A673 (cell line): Measurements from ENCODE around the gene CARD9. TPM values are rescaled to one million over a fixed set of nuclear protein-coding genes. Genes with fewer than 3 reads are reported as not detected.

Experiments
- BruUV-seq: library from RNA; stranded (reverse); fragments of 400-500 nt; replicated peaks from 2 replicates; lab custom pipeline; 2021; lab: Mats Ljungman, UMichigan
- CTCF ChIA-PET: fragments of 300-600 bp; sonication (Branson Sonifier 250); formaldehyde crosslinking; loops from one replicate; lab custom pipeline; 2022; ENCODE audit warnings: antibody characterized with exemption; lab: Charles Lee
- POLR2A ChIA-PET: fragments of 300-600 bp; sonication (Branson Sonifier 250); formaldehyde crosslinking; loops from one replicate; lab custom pipeline; 2022; ENCODE audit warnings: antibody characterized with exemption; ENCODE audit not compliant: low non-redundant PET; lab: Charles Lee
- DNase-seq: peaks from one replicate; pipeline ENCODE4 v3.0.0-alpha.2; 2015; ENCODE audit warnings: low spot score
- H3K27ac ChIP-seq: fragments of 200-600 bp; sonication (generic); 2 replicates; pipeline ENCODE4 v1.5.1; 2016; ENCODE audit warnings: mixed run types, low read depth, mild to moderate bottlenecking, mixed read lengths, antibody characterized with exemption, low read length; ENCODE audit not compliant: poor library complexity, severe bottlenecking
- H3K27me3 ChIP-seq: fragments of 200-600 bp; sonication (generic); replicated peaks from 2 replicates; pipeline ENCODE4 v1.6.1; 2017; ENCODE audit warnings: mixed run types, low read depth, mild to moderate bottlenecking, mixed read lengths, antibody characterized with exemption, low read length; ENCODE audit not compliant: insufficient read depth, poor library complexity
- H3K36me3 ChIP-seq: fragments of 200-600 bp; sonication (generic); 2 replicates; pipeline ENCODE4 v1.6.1; 2016; ENCODE audit warnings: mixed run types, mild to moderate bottlenecking, mixed read lengths, antibody characterized with exemption, low read length; ENCODE audit not compliant: insufficient read depth, poor library complexity, severe bottlenecking
- H3K4me1 ChIP-seq: fragments of 200-600 bp; sonication (generic); 2 replicates; pipeline ENCODE4 v1.6.1; 2017; ENCODE audit warnings: mixed run types, mild to moderate bottlenecking, mixed read lengths, antibody characterized with exemption, low read length; ENCODE audit not compliant: insufficient read depth, poor library complexity, severe bottlenecking
- H3K4me3 ChIP-seq: fragments of 200-600 bp; sonication (generic); 2 replicates; pipeline ENCODE4 v1.5.1; 2016; ENCODE audit warnings: low read depth, mixed run types, mild to moderate bottlenecking, mixed read lengths, low read length; ENCODE audit not compliant: poor library complexity, severe bottlenecking
- H3K9me3 ChIP-seq: fragments of 200-600 bp; sonication (generic); 2 replicates; pipeline ENCODE4 v1.6.1; 2016; ENCODE audit warnings: mixed run types, low read depth, mild to moderate bottlenecking, mixed read lengths, antibody characterized with exemption, low read length; ENCODE audit not compliant: poor library complexity, severe bottlenecking
- CTCF ChIP-seq: fragments of 300-800, 200-600 bp; sonication (generic); conservative IDR thresholded peaks from 2 replicates; pipeline ENCODE4 v1.5.1; 2017; ENCODE audit warnings: low read depth, mild to moderate bottlenecking, antibody characterized with exemption, low read length, moderate library complexity, mixed read lengths
- EZH2 ChIP-seq: fragments of 200-600 bp; sonication (generic); IDR thresholded peaks from 2 replicates; pipeline ENCODE4 v1.6.1; 2017; ENCODE audit warnings: borderline replicate concordance, low read depth, mild to moderate bottlenecking, mixed read lengths, antibody characterized with exemption, low read length; ENCODE audit not compliant: poor library complexity, severe bottlenecking
- intact Hi-C: fragments of 100-400 bp; cut with micrococcal nuclease; formaldehyde crosslinking; loops from one replicate; pipeline ENCODE4 v1.10.0; 2022; ENCODE audit not compliant: unreplicated experiment
- total RNA-seq: library from RNA; stranded (reverse); gene quantifications from 2 replicates; pipeline ENCODE4 v1.2.3, GENCODE V29; 2021

CARD9 gene
- total RNA-seq, 1 experiment from 2014 or later: 5.4 TPM

DNA sequence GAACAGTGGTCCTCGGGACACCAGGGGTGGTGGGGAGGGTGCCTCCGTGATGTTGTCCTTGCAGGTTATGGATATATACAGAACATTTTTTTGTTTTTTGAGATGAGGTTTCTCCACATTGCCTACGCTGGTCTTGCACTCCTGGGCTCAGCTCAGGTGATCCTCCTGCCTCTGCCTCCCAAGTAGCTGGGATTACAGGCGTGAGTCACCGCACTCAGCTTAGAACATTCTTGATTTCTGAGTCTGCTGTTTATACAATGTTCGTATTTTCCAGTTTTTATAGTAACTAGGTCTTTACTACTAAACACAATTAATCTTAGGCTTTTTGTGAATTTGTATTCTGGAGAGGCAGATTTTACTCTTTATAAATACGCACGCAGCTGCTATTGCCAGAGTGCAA, 43.0 kb upstream of the CARD9 start:
- no peaks in the 10 kb centered on the region for H3K27me3 ChIP-seq
- H3K27ac ChIP-seq: no peak overlapping the region
- H3K4me1 ChIP-seq: peaks cover 8% of the 10 kb centered on the region
- no peak for TF ChIP-seq EZH2
- TF ChIP-seq CTCF: no peak
- peaks cover 82% of the 10 kb centered on the region for H3K36me3 ChIP-seq
- ChIA-PET POLR2A (no interaction called here), CTCF (no interaction called here)
- intact Hi-C loops: no loop called here
- H3K9me3 ChIP-seq: no peaks in the 10 kb centered on the region
- no peak for DNase-seq
- no TSS peak for BruUV-seq
- no peak overlapping the region for H3K4me3 ChIP-seq

GRCh38 chr9:136412962-136413361, 39.5 kb upstream of the CARD9 start:
- CTCF ChIA-PET: no interaction called here

GRCh38 chr9:136411378-136411777, 37.9 kb upstream of the CARD9 start:
- H3K27ac ChIP-seq: peak overlapping the region; percentile 93
- peaks cover 55% of the 10 kb centered on the region for H3K36me3 ChIP-seq
- H3K4me3 ChIP-seq: peak overlapping the region; percentile 93
- DNase-seq: no peak
- ChIA-PET POLR2A (no interaction called here), CTCF (no interaction called here)
- no peaks in the 10 kb centered on the region for H3K27me3 ChIP-seq
- peaks cover 10% of the 10 kb centered on the region for H3K4me1 ChIP-seq
- TF ChIP-seq CTCF: no peak
- no peak for TF ChIP-seq EZH2
- no peaks in the 10 kb centered on the region for H3K9me3 ChIP-seq
- TSS peak; percentile 76 for BruUV-seq
- intact Hi-C loops: no loop called here

More at GRCh38 chr9:136412962-136413361, 39.5 kb upstream of the CARD9 start:
- no peak overlapping the region for H3K27ac ChIP-seq
- no peak overlapping the region for H3K4me3 ChIP-seq
- no peaks in the 10 kb centered on the region for H3K9me3 ChIP-seq
- intact Hi-C loops: no loop called here
- no TSS peak for BruUV-seq
- H3K4me1 ChIP-seq: peaks cover 10% of the 10 kb centered on the region
- POLR2A ChIA-PET: no interaction called here
- DNase-seq: no peak
- TF ChIP-seq EZH2: no peak
- no peak for TF ChIP-seq CTCF
- H3K27me3 ChIP-seq: no peaks in the 10 kb centered on the region
- H3K36me3 ChIP-seq: peaks cover 54% of the 10 kb centered on the region
